Measurements from ENCODE around the gene GSK3B.
"Not testable (repeated sequence)": the region's sequence is repeated elsewhere in the genome, so short reads cannot be mapped to it uniquely, and the experiment has no call there.

DNA sequence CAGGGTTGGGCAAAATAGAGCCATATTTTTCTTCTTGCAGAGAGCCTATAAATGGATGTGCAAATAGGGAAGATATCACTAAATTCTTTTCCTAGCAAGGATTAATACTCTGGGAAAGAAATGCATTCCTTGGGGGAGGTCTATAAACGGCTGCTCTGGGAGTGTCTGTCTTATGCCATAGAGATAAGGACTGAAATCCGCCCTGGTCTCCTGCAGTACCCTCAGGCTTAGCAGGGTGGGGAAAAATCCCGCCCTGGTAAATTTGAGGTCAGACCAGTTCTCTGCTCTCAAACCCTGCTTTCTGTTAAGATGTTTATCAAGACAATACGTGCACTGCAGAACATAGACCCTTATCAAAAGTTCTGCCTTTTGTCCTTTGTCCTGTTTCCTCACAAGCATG, 205.6 kb downstream of the GSK3B start:
- TF ChIP-seq, protein P1, sequence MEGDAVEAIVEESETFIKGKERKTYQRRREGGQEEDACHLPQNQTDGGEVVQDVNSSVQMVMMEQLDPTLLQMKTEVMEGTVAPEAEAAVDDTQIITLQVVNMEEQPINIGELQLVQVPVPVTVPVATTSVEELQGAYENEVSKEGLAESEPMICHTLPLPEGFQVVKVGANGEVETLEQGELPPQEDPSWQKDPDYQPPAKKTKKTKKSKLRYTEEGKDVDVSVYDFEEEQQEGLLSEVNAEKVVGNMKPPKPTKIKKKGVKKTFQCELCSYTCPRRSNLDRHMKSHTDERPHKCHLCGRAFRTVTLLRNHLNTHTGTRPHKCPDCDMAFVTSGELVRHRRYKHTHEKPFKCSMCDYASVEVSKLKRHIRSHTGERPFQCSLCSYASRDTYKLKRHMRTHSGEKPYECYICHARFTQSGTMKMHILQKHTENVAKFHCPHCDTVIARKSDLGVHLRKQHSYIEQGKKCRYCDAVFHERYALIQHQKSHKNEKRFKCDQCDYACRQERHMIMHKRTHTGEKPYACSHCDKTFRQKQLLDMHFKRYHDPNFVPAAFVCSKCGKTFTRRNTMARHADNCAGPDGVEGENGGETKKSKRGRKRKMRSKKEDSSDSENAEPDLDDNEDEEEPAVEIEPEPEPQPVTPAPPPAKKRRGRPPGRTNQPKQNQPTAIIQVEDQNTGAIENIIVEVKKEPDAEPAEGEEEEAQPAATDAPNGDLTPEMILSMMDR (IDR thresholded peaks at IDR 0.05): not testable (repeated sequence)
- not testable (repeated sequence) for TF ChIP-seq POLR2A, POLR2AphosphoS5 (IDR thresholded peaks at IDR 0.05)

Data from prostate gland (tissue), 2 donors.